GM23338 (cell line): ENCODE data around the gene SLC7A5. TPM values are rescaled to one million over a fixed set of nuclear protein-coding genes. Genes with fewer than 3 reads are reported as not detected.
"Not testable (repeated sequence)": the region's sequence is repeated elsewhere in the genome, so short reads cannot be mapped to it uniquely, and the experiment has no call there.

Source experiments
- ATAC-seq: fragments of 200-7000 bp; cut with Tn5 transposase; 3 replicates; pipeline ENCODE4 v1.9.1; 2020
- DNase-seq: peaks from one replicate; pipeline ENCODE4 v3.0.0-alpha.2; 2015; ENCODE audit warnings: low spot score
- H2AFZ ChIP-seq: fragments of 200-600 bp; sonication (generic); 2 replicates; pipeline ENCODE4 v1.8.0; 2016; ENCODE audit warnings: antibody characterized with exemption, mild to moderate bottlenecking, moderate library complexity
- H3F3A ChIP-seq: fragments of 200-600 bp; sonication (generic); replicated peaks from 2 replicates; pipeline ENCODE4 v1.8.0; 2017; ENCODE audit warnings: antibody characterized with exemption, mixed run types, low read depth
- H3K27ac ChIP-seq: fragments of 200-600 bp; sonication (generic); 2 replicates; pipeline ENCODE4 v1.6.1; 2016; ENCODE audit warnings: low read depth
- H3K27me3 ChIP-seq: fragments of 200-600 bp; sonication (generic); 2 replicates; pipeline ENCODE4 v1.8.0; 2016; ENCODE audit warnings: mild to moderate bottlenecking, mixed run types, moderate library complexity; ENCODE audit not compliant: insufficient read depth
- H3K36me3 ChIP-seq: fragments of 200-600 bp; sonication (generic); 2 replicates; pipeline ENCODE4 v1.8.0; 2016; ENCODE audit warnings: mild to moderate bottlenecking; ENCODE audit not compliant: insufficient read depth
- H3K4me1 ChIP-seq: fragments of 200-600 bp; sonication (generic); 2 replicates; pipeline ENCODE4 v1.8.0; 2016; ENCODE audit warnings: mild to moderate bottlenecking, moderate library complexity; ENCODE audit not compliant: insufficient read depth
- H3K4me2 ChIP-seq: fragments of 200-600 bp; sonication (generic); 2 replicates; pipeline ENCODE4 v1.7.1; 2017; ENCODE audit warnings: mixed run types
- H3K4me3 ChIP-seq: fragments of 200-600 bp; sonication (generic); 2 replicates; pipeline ENCODE4 v1.6.1; 2016; ENCODE audit warnings: mixed run types
- H3K79me2 ChIP-seq: fragments of 200-600 bp; sonication (generic); replicated peaks from 2 replicates; pipeline ENCODE4 v1.8.0; 2017; ENCODE audit warnings: mild to moderate bottlenecking; ENCODE audit not compliant: insufficient read depth
- H3K9me2 ChIP-seq: fragments of 200-600 bp; sonication (generic); 2 replicates; pipeline ENCODE4 v1.8.0; 2017; ENCODE audit not compliant: insufficient read depth
- H4K20me1 ChIP-seq: fragments of 200-600 bp; sonication (generic); replicated peaks from 2 replicates; pipeline ENCODE4 v1.8.0; 2017; ENCODE audit warnings: mild to moderate bottlenecking; ENCODE audit not compliant: insufficient read depth
- H3K27ac Mint-ChIP-seq: 2 replicates; pipeline ENCODE4 v1.8.0; 2020; ENCODE audit warnings: inconsistent platforms, mild to moderate bottlenecking, moderate library complexity, mixed read lengths
- H3K27me3 Mint-ChIP-seq: 3 replicates; pipeline ENCODE4 v1.8.0; 2022; ENCODE audit warnings: low read depth, mild to moderate bottlenecking, moderate library complexity, mixed read lengths, inconsistent platforms; ENCODE audit not compliant: insufficient read depth, poor library complexity
- H3K36me3 Mint-ChIP-seq: 3 replicates; pipeline ENCODE4 v1.8.0; 2021; ENCODE audit warnings: low read depth, mild to moderate bottlenecking, inconsistent platforms, moderate library complexity, mixed read lengths
- H3K4me1 Mint-ChIP-seq: 3 replicates; pipeline ENCODE4 v1.8.0; 2020; ENCODE audit warnings: mild to moderate bottlenecking, inconsistent platforms, mixed read lengths
- H3K4me3 Mint-ChIP-seq: 3 replicates; pipeline ENCODE4 v1.8.0; 2021; ENCODE audit warnings: moderate library complexity, mild to moderate bottlenecking, inconsistent platforms, mixed read lengths
- H3K9me3 Mint-ChIP-seq: 3 replicates; pipeline ENCODE4 v1.8.0; 2020; ENCODE audit warnings: moderate library complexity, mild to moderate bottlenecking, inconsistent platforms, mixed read lengths
- CREB1 ChIP-seq: fragments of 250-450 bp; sonication (Bioruptor Pico); IDR thresholded peaks from 2 replicates; pipeline ENCODE4 v1.5.0; 2020; ENCODE audit warnings: low read depth, mild to moderate bottlenecking, moderate library complexity
- CTCF ChIP-seq, 2 experiments: fragments of 200-600 bp in 1 of 2; sonication (generic) in 1 of 2; conservative IDR thresholded peaks; 2 replicates each; pipeline versions ENCODE4 v1.5.1 to v1.6.1; 2016 to 2017; ENCODE audit warnings: antibody characterized with exemption in 2 of 2, low read depth in 2 of 2, mild to moderate bottlenecking in 2 of 2, moderate library complexity in 1 of 2
- EZH2phosphoT487 ChIP-seq: fragments of 200-600 bp; sonication (generic); IDR thresholded peaks from one replicate; pipeline ENCODE4 v1.8.1; 2018; ENCODE audit warnings: antibody characterized with exemption; ENCODE audit not compliant: unreplicated experiment
- polyA plus RNA-seq: library from polyadenylated mRNA; unstranded; fragments of >200 nt; fragmentation: Nextera tagmentation; extraction: Ambion mirVana; gene quantifications from 2 replicates; pipeline ENCODE4 v1.2.1, GENCODE V29; 2016
- total RNA-seq: library from RNA; depleted of rRNA; stranded (reverse); fragments of >200 nt; shearing (Covaris generic); gene quantifications from 2 replicates; pipeline ENCODE4 v1.2.3, GENCODE V29; 2014

Gene SLC7A5
- total and polyA plus RNA-seq, 2 experiments from 2014 or later: 107 to 386 TPM

GRCh38 chr16:87881324-87882200 lies 12.3 kb upstream of the SLC7A5 start:
- Histone ChIP-seq H3F3A (peaks cover 19% of the 10 kb centered on the region), H3K79me2 (no peaks in the 10 kb centered on the region), H3K36me3 (no peaks in the 10 kb centered on the region), H3K4me1 (peaks cover 2% of the 10 kb centered on the region), H3K4me2 (no peak overlapping the region), H3K27me3 (no peaks in the 10 kb centered on the region), H3K9me2 (no peaks in the 10 kb centered on the region), H2AFZ (peak overlapping the region; percentile 63), H4K20me1 (no peaks in the 10 kb centered on the region), H3K27ac (no peak overlapping the region), H3K4me3 (no peak overlapping the region)
- H3K27ac Mint-ChIP-seq: no peak overlapping the region; the same call in 1 of the 2 replicates
- no peak overlapping the region for H3K4me3 Mint-ChIP-seq
- DNase-seq: no peak
- peaks cover 47% of the 10 kb centered on the region for H3K4me1 Mint-ChIP-seq
- no peaks in the 10 kb centered on the region; the same call in 2 of the 3 replicates for H3K36me3 Mint-ChIP-seq
- H3K27me3 Mint-ChIP-seq: peaks cover 16% of the 10 kb centered on the region
- TF ChIP-seq CREB1 (CRISPR knock-in tag) (no peak), CTCF (conservative IDR thresholded peaks at IDR 0.05; ENCODE audit: low read depth in 2 of 2) (peak in 1 of 2 experiments; percentile 12; a peak in 1 of 4 replicates)
- H3K9me3 Mint-ChIP-seq: peaks cover 5% of the 10 kb centered on the region; the same call in 1 of the 3 replicates
- ATAC-seq: peak; percentile 11; the same call in 2 of the 3 replicates

- Histone ChIP-seq H3K4me1 (peaks cover 16% of the 10 kb centered on the region), H3K27ac (no peak overlapping the region), H3F3A (peaks cover 28% of the 10 kb centered on the region), H3K9me2 (no peaks in the 10 kb centered on the region), H3K36me3 (no peaks in the 10 kb centered on the region), H3K4me2 (no peak overlapping the region), H3K79me2 (no peaks in the 10 kb centered on the region), H3K27me3 (no peaks in the 10 kb centered on the region), H3K4me3 (no peak overlapping the region), H4K20me1 (no peaks in the 10 kb centered on the region), H2AFZ (no peak overlapping the region)
- H3K27ac Mint-ChIP-seq: no peak overlapping the region; the same call in 1 of the 2 replicates
- H3K4me1 Mint-ChIP-seq: peaks cover 52% of the 10 kb centered on the region
- peak; percentile 11; the same call in 2 of the 3 replicates for ATAC-seq
- peaks cover 14% of the 10 kb centered on the region for H3K27me3 Mint-ChIP-seq
- H3K4me3 Mint-ChIP-seq: no peak overlapping the region
- H3K36me3 Mint-ChIP-seq: no peaks in the 10 kb centered on the region; the same call in 2 of the 3 replicates
- no peak for TF ChIP-seq EZH2phosphoT487
- no peak for DNase-seq
- peaks cover 5% of the 10 kb centered on the region; the same call in 1 of the 3 replicates for H3K9me3 Mint-ChIP-seq
These were observed 10.9 kb upstream of the SLC7A5 start for GRCh38 chr16:87880117-87880696.

DNA sequence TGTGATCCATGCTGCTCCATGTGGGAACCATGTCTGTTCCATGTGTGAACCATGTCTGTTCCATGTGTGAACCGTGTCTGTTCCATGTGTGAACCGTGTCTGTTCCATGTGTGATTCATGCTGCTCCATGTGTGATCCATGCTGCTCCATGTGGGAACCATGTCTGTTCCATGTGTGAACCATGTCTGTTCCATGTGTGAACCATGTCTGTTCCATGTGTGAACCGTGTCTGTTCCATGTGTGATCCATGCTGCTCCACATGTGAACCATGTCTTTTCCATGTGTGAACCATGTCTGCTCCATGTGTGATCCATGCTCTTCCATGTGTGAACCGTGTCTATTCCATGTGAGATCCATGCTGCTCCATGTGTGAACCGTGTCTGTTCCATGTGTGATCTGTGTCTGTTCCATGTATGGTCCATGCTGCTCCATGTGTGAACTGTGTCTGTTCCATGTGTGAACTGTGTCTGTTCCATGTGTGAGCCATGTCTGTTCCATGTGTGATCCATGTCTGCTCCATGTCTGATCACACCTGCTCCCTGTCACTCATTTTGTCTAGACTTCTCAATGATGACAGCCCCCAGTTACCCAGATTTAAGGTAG lies 10.2 kb upstream of the SLC7A5 start:
- not testable (repeated sequence) for H3K9me3 Mint-ChIP-seq, H3K79me2 ChIP-seq, H3K27ac ChIP-seq, H3K9me2 ChIP-seq, H3K27ac Mint-ChIP-seq, H3K4me3 ChIP-seq, H3K36me3 ChIP-seq, H3K4me2 ChIP-seq, H3K4me3 Mint-ChIP-seq, ATAC-seq, H3K36me3 Mint-ChIP-seq, H4K20me1 ChIP-seq, H3K27me3 ChIP-seq, DNase-seq, H2AFZ ChIP-seq
- H3K4me1 Mint-ChIP-seq: peaks cover 59% of the 10 kb centered on the region
- Histone ChIP-seq H3K4me1 (peaks cover 21% of the 10 kb centered on the region), H3F3A (peaks cover 33% of the 10 kb centered on the region)
- H3K27me3 Mint-ChIP-seq: peaks cover 12% of the 10 kb centered on the region
